ENCODE measurements around the gene TP53BP2.
A peak's percentile ranks its signal among the peaks of the same experiment; 100 is the strongest.

TP53BP2 gene

DNA sequence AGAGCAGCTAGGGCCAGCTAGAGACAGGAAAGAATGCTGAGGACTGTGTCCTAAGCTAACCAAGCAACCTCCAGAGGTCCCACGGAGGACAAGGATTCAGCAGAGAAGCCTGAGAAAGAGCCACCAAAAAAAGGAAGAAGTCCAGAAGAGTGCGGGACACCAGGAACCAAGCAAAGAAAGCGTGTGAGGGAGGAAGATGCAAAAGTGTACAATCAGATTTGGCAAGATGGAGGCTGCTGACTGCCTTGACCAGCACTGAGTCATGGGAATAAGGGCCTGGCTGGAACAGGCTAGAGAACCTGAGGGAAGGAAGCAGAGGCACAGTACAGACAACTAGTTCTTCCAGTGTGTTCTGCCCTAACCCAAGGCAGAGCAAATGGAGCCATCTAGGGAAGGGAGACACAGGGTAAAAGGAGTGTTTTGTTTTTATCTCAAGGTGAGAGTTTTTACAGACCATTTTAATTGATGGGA lies 18.5 kb downstream of the TP53BP2 start:
- Histone ChIP-seq H3K36me3 (ENCODE audit: insufficient read depth, low read length) (peaks cover 2% of the 10 kb centered on the region; the same call in 1 of the 2 replicates), H3K4me2 (ENCODE audit: low read depth, low read length, poor library complexity, severe bottlenecking) (no peak overlapping the region), H2AFZ (ENCODE audit: low read length) (no peak overlapping the region), H3K9ac (ENCODE audit: low read depth, low read length, poor library complexity, severe bottlenecking) (no peak overlapping the region), H3K9me2 (replicated peaks; ENCODE audit: low read depth, low read length) (no peaks in the 10 kb centered on the region), H4K20me1 (ENCODE audit: insufficient read depth, low read length, poor library complexity, severe bottlenecking) (peaks cover 44% of the 10 kb centered on the region), H3F3A (ENCODE audit: low read depth) (no peaks in the 10 kb centered on the region; the same call in 1 of the 2 replicates), H3K4me3 (ENCODE audit: low read length, poor library complexity, severe bottlenecking) (no peak overlapping the region), H3K79me2 (ENCODE audit: insufficient read depth, low read length) (peaks cover 96% of the 10 kb centered on the region), H3K27me3 (ENCODE audit: insufficient read depth, low read length, poor library complexity, severe bottlenecking) (no peaks in the 10 kb centered on the region), H3K9me3 (ENCODE audit: insufficient read depth, low read depth, low read length) (no peaks in the 10 kb centered on the region), H3K4me1 (ENCODE audit: insufficient read depth, low read length, poor library complexity, severe bottlenecking) (peaks cover 33% of the 10 kb centered on the region)
- TF ChIP-seq, protein P1, sequence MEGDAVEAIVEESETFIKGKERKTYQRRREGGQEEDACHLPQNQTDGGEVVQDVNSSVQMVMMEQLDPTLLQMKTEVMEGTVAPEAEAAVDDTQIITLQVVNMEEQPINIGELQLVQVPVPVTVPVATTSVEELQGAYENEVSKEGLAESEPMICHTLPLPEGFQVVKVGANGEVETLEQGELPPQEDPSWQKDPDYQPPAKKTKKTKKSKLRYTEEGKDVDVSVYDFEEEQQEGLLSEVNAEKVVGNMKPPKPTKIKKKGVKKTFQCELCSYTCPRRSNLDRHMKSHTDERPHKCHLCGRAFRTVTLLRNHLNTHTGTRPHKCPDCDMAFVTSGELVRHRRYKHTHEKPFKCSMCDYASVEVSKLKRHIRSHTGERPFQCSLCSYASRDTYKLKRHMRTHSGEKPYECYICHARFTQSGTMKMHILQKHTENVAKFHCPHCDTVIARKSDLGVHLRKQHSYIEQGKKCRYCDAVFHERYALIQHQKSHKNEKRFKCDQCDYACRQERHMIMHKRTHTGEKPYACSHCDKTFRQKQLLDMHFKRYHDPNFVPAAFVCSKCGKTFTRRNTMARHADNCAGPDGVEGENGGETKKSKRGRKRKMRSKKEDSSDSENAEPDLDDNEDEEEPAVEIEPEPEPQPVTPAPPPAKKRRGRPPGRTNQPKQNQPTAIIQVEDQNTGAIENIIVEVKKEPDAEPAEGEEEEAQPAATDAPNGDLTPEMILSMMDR (conservative IDR thresholded peaks at IDR 0.05; ENCODE audit: low read length) = no peak
- TF ChIP-seq EZH2phosphoT487 (IDR thresholded peaks at IDR 0.05; ENCODE audit: borderline replicate concordance) = no peak

DNA sequence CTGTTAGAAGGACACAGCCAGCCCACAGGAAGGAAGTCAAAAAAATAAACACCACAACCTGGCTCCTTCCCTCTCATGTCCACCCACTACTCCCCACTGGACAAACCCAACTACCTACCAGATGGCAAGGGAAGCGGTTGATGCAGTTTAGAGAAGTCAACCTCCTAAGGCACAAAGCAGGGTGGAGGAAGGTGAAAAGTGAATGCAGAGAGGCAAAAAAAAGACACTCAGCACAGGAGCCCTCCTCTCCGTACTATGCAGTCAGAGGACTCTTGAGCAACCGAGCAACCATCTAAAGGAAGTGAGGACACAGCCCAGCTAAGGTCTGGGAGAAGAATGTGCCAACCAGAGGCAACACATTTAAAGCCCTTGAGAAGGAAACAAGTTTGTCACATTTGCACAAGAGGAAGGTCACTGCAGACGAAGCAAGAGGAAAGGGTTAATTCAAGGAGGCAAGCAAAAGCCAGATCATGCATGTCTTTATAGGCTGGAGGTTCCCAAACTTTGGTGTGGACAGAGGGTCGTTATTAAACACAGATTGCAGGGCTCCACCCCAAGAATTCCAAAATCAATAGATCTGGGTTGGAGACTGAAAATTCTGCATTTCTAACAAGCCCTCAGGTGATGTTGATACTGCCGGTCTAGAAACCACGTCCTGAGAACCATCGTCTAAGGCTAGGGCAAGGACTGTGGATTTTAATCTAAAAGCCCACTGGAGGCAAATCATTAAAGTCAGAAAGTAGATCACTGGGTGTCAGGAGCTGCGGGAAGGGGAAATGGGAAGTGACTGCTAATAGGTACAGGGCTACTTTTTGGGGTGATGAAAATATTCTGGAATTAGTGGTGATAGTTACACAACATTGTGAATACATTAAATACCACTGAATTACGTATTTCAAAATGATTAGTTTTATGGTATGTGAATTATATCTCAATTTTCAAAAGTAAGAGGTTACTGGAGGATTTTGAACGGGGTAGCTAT lies 19.7 kb downstream of the TP53BP2 start:
- no peaks in the 10 kb centered on the region for H3K9me2 ChIP-seq (replicated peaks; ENCODE audit: low read depth, low read length)
- peak overlapping the region; percentile 52 for H3K4me2 ChIP-seq (ENCODE audit: low read depth, low read length, poor library complexity, severe bottlenecking)
- H3K9me3 ChIP-seq (ENCODE audit: insufficient read depth, low read depth, low read length) = no peaks in the 10 kb centered on the region
- no peaks in the 10 kb centered on the region for H3F3A ChIP-seq (ENCODE audit: low read depth)
- peaks cover 27% of the 10 kb centered on the region for H3K4me1 ChIP-seq (ENCODE audit: insufficient read depth, low read length, poor library complexity, severe bottlenecking)
- peaks cover 5% of the 10 kb centered on the region; the same call in 1 of the 2 replicates for H3K36me3 ChIP-seq (ENCODE audit: insufficient read depth, low read length)
- no peak overlapping the region for H2AFZ ChIP-seq (ENCODE audit: low read length)
- H4K20me1 ChIP-seq (ENCODE audit: insufficient read depth, low read length, poor library complexity, severe bottlenecking) = peaks cover 37% of the 10 kb centered on the region
- peak overlapping the region; percentile 15 for H3K9ac ChIP-seq (ENCODE audit: low read depth, low read length, poor library complexity, severe bottlenecking)
- H3K27me3 ChIP-seq (ENCODE audit: insufficient read depth, low read length, poor library complexity, severe bottlenecking) = no peaks in the 10 kb centered on the region
- peak overlapping the region; percentile 12 for H3K4me3 ChIP-seq (ENCODE audit: low read length, poor library complexity, severe bottlenecking)
- TF ChIP-seq, protein P1 (conservative IDR thresholded peaks at IDR 0.05; ENCODE audit: low read length) = no peak
- TF ChIP-seq EZH2phosphoT487 (IDR thresholded peaks at IDR 0.05; ENCODE audit: borderline replicate concordance) = no peak
- peaks cover 99% of the 10 kb centered on the region for H3K79me2 ChIP-seq (ENCODE audit: insufficient read depth, low read length)

DNA sequence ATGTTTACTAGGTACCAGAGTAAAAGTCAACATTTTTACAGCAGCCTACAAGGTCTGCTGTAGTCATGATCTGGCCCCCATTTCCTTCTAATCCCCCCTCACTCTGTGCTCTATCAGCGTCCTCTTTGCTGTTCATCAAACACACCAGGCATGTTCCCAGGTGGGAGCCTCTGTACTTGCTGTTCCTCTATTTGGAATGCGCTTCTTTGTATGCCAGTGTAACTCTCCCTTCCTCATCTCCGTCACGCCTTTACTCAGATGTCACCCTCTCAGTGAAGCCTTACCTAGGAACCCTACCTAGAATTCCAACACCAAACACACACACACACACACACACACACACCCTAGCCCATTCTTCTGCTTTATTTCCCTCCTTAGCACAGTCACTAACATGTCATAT lies 21.0 kb downstream of the TP53BP2 start:
- Histone ChIP-seq H3F3A (ENCODE audit: low read depth) (no peaks in the 10 kb centered on the region), H3K9me2 (replicated peaks; ENCODE audit: low read depth, low read length) (no peaks in the 10 kb centered on the region), H3K79me2 (ENCODE audit: insufficient read depth, low read length) (peaks cover 94% of the 10 kb centered on the region), H3K9me3 (ENCODE audit: insufficient read depth, low read depth, low read length) (no peaks in the 10 kb centered on the region), H3K9ac (ENCODE audit: low read depth, low read length, poor library complexity, severe bottlenecking) (no peak overlapping the region), H3K4me3 (ENCODE audit: low read length, poor library complexity, severe bottlenecking) (no peak overlapping the region), H3K27me3 (ENCODE audit: insufficient read depth, low read length, poor library complexity, severe bottlenecking) (no peaks in the 10 kb centered on the region), H3K36me3 (ENCODE audit: insufficient read depth, low read length) (peaks cover 18% of the 10 kb centered on the region; the same call in 1 of the 2 replicates), H2AFZ (ENCODE audit: low read length) (no peak overlapping the region), H3K4me2 (ENCODE audit: low read depth, low read length, poor library complexity, severe bottlenecking) (no peak overlapping the region), H4K20me1 (ENCODE audit: insufficient read depth, low read length, poor library complexity, severe bottlenecking) (peaks cover 32% of the 10 kb centered on the region), H3K4me1 (ENCODE audit: insufficient read depth, low read length, poor library complexity, severe bottlenecking) (peaks cover 27% of the 10 kb centered on the region)
- no peak for TF ChIP-seq EZH2phosphoT487 (IDR thresholded peaks at IDR 0.05; ENCODE audit: borderline replicate concordance)
- TF ChIP-seq, protein P1 (conservative IDR thresholded peaks at IDR 0.05; ENCODE audit: low read length) = no peak
